Stimulated activated CD8-positive, alpha-beta memory T cell treated with anti-CD3 and anti-CD28 coated beads, Interleukin-4, amount 100 ng/mL, for 48 hours (primary cell): ENCODE measurements around the gene RECQL.
A peak's percentile ranks its signal among the peaks of the same experiment; 100 is the strongest.

Experiments
- DNase-seq: peaks from one replicate; pipeline ENCODE4 v3.0.0-alpha.2; 2020

Gene RECQL

GRCh38 chr12:21501258-21502163, at the start of gene RECQL, which contains the start of gene GOLT1B:
RECQL (minus strand) TSS chr12:21501635; CDS start chr12:21499570, 2,065 bp downstream.
GOLT1B (plus strand) TSS chr12:21501789; CDS start chr12:21501924, 135 bp downstream.
- peak; percentile 89 for DNase-seq

- DNase-seq: no peak
Measured at GRCh38 chr12:21547437-21547836, 46.0 kb upstream of the RECQL start.

GRCh38 chr12:21546716-21547115, 45.3 kb upstream of the RECQL start:
- no peak for DNase-seq

DNA sequence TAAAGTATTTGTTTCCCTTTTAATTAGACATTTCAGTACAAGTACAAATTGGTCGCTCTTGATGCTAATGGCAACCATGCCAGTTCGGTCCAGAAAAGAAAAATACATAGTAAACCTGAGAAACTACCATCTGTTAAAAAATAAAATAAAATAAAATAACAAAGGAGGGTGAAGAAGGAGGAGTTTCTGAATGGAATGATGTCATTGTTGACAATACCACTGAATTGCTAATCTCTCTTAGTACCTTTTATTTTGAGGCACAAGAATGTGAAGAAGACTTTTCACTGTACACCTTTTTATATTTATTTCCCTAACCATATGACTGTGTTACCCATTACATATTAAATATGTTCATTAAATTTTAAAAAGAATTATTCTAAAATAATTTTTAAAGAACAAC, 44.1 kb upstream of the RECQL start:
- no peak for DNase-seq

GRCh38 chr12:21543151-21543550, 41.7 kb upstream of the RECQL start:
- no peak for DNase-seq

GRCh38 chr12:21542403-21542802, 41.0 kb upstream of the RECQL start:
- DNase-seq: no peak

GRCh38 chr12:21541773-21542172, 40.3 kb upstream of the RECQL start:
- DNase-seq: no peak

DNA sequence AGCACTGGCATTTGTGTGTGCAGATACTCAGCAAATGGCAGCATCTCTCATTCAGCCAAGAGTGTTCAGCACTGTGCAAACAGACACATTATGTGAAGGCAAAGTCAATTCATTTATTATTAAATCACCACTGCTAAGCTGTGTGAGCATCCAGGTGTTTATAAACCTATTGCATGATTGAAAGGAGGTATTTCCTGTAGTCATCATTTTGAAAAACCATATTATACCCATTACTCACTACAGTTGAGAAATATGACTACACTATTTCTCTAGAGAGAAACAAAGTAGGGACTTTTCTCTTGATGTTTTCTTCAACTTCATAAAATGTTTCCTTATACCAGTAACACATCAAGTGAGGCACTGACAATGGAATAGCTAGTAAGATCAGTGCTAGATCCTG, 38.4 kb upstream of the RECQL start:
- no peak for DNase-seq

- no peak for DNase-seq
Measured at GRCh38 chr12:21538061-21538653, 36.7 kb upstream of the RECQL start.

DNA sequence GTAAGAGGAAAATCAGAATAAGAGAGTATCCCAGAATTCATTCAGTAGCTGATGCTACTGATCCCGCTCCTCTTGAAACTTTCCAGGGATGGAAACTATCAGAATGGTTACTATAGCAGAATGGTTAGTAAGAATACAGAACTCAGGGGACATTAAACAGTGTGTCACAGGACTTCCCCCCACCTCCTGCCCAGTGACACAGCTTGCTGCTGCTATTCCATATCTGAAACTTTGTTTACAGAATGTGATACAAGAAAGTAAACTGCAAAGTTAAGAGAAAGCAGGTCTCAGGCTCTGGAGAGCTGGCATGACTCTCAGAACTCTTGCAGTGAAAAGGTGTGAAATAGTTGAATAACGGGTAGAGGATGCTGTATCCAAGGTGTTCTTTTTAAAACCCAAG, 28.0 kb upstream of the RECQL start:
- DNase-seq: no peak

DNA sequence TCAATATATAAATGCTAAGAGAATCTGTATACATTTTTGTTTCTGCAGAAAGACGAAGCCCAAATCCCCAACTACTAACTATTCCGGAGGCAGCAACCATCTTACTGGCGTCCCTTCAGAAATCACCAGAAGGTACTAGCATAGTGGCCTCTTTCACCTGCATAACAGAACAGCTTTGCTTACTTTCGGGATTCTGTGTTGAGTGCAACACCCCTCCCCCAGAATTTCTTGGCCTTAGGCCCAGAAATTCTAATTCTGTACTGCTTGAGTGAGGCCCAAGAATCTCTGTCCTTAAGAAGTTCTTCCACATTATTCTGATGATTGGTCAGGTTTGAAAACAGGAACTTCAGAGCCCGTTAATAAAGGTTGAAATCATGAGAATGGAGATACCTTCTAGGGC, 27.5 kb upstream of the RECQL start:
- no peak for DNase-seq

- DNase-seq: peak; percentile 73
Measured at GRCh38 chr12:21527451-21528180, 26.2 kb upstream of the RECQL start.

DNA sequence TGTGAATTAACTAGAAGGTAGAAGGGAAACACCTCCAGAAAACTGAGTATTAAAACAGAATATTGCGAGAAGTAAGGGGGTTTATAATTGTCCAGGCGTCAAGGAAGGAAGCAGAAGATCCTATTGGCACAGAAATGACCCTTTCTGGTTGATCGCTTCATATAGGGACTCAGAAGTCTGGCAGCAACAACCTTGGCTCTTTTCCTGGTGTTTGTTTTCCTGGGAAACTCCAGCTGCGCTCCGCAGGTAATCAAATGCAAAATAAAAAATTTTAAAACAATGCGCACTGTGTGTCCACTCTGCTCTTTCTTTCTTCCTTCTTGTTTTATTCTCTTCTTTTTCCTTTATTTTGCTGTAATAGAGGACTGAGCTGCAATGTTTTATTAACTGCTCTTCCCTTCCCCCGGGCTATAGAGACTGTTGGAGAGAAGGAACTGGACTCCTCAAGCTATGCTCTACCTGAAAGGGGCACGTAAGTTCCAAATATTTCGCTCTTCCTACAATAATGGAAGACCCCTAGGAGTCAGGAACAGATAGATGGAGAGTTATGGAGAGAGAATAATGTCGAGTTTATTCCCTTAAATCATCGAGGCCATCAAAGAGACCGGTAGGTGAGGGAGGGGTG, 25.4 kb upstream of the RECQL start:
- DNase-seq: no peak

- DNase-seq: no peak
Measured at GRCh38 chr12:21526053-21526452, 24.6 kb upstream of the RECQL start, which contains the start of gene SPX. SPX (plus strand) TSS chr12:21526296; CDS start chr12:21526473, 177 bp downstream.

GRCh38 chr12:21523148-21523547, 21.7 kb upstream of the RECQL start:
- DNase-seq: no peak

DNA sequence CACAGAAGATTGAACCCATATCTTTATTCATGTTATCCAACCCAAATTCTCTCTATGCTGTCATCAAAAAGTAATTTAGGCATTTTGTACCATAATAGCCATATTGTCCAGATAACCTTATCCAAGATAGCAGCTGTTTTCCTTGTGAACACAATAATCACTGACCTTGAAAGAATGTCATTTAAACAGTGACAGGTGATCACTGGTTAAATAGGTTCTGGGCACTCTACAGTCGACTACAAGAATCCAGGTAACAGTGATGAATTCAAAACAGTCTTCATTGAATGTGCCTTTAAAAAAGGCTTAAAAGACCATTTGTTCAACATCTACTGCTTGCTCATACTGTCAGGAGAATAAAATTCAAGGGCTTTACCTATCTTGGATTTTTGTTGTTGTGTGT, 20.1 kb upstream of the RECQL start:
- no peak for DNase-seq

DNA sequence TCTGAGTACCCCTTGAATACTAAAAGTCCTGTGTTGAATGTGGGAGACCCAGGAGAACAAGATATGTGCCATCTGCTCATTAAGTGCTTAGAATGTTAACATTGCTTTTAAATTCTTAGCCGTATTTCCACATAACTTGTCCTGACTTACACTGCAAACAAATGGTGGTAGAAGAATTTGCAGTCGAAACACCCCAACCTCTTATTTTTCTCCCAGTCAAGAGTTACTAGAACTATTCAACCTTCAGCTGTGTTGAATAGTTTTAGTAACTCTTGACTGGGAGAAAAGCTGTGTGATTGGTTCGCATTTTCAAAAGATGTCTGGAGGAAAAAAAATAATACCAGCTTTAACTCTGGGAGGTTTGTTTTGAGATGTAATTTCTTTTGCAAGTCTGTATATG, 17.0 kb upstream of the RECQL start:
- no peak for DNase-seq

DNA sequence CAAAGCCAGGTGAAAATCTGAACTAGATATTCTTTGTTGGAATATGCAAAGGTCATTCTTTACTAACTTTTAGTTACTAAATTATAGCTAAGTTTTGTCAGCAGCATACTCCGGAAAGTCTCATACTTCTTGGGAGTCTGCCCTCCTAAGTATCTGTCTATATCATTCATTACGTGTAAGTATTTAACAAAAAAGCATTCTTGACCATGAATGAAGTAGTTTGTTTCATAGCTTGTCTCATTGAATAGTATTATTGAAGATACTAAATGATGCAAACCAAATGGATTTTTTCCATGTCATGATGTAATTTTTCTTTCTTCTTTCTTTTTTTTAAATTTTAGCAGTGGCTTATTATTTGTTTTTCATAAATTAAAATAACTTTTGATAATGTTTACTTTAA, 14.8 kb upstream of the RECQL start:
- no peak for DNase-seq

- DNase-seq: no peak
Measured at GRCh38 chr12:21509768-21510167, 8.3 kb upstream of the RECQL start.

DNA sequence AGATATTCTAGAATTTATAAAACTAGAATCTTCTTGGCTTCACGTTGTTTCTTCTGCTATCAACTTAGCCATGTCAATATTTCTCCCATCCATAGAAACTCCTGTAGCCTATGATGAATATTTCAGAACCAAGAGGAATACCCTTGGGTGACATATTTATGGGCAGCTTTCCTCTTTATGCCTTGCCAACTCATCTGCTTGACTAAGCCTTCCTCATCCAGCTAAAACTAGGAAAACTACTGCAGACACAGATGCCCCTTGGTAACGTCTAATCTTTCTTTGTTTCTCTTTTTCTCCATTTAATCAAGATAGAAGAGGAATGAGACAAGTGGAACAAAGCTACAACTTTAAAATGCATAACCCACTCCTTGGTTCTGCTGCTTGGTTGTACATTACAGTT, 6.4 kb upstream of the RECQL start:
- DNase-seq: no peak

DNA sequence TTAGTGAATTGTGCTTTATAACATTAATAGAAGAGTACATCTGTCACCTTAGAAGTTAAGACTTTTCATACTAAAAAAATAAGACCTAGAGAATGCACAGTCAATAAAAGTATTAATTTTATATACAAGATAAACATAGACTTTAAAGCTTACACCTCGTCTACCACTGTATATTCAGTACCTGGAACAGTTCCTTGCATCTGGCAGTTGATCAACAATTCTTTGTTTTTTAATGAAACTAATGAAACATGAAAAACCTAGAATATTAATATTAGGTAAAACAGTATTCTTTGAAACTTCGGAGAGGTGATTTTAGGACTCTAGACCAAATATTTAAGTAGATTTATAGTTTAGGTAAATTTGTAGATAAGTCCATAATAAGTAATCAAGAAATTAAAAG, 4.5 kb upstream of the RECQL start:
- DNase-seq: no peak

DNA sequence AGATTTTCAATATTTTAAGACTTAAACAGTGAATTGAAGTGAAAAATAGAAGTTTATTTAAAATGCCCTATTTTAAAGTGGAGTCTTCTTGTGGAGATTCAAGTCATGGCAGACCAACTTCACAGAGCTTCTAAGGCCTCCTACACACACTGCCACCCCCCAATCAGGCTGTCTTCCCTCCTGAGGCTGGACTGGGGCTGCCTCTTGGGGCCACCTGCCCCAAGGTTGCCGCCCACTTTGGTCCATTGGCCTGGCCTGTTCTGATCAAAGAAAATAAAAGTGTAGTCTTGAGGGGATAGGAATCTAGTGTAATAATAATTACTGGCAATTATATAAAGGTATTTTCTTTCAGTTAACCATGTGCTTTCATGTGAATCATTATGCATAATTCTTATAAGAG, 1.4 kb upstream of the RECQL start:
- no peak for DNase-seq

DNA sequence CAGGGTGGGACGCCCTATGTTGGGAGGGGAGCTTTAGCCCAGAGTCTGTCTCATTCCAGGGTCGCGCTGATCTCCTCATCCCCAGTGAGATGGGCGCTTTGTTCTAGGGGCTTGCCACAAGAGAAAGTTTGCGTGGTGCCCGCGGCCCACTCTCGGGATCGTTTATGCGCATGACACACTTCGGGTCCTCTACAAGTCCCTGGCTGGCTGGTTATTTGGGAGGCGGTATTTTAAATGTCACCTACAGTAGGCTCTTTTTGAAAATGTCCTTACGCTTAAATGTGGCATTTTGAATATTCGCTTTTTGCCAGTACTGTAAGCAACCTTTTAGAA, 695 bp upstream of the RECQL start:
- no peak for DNase-seq
